ENCODE results near the gene ESYT3.
"Not testable (repeated sequence)": the region's sequence is repeated elsewhere in the genome, so short reads cannot be mapped to it uniquely, and the experiment has no call there.

ESYT3 gene

DNA sequence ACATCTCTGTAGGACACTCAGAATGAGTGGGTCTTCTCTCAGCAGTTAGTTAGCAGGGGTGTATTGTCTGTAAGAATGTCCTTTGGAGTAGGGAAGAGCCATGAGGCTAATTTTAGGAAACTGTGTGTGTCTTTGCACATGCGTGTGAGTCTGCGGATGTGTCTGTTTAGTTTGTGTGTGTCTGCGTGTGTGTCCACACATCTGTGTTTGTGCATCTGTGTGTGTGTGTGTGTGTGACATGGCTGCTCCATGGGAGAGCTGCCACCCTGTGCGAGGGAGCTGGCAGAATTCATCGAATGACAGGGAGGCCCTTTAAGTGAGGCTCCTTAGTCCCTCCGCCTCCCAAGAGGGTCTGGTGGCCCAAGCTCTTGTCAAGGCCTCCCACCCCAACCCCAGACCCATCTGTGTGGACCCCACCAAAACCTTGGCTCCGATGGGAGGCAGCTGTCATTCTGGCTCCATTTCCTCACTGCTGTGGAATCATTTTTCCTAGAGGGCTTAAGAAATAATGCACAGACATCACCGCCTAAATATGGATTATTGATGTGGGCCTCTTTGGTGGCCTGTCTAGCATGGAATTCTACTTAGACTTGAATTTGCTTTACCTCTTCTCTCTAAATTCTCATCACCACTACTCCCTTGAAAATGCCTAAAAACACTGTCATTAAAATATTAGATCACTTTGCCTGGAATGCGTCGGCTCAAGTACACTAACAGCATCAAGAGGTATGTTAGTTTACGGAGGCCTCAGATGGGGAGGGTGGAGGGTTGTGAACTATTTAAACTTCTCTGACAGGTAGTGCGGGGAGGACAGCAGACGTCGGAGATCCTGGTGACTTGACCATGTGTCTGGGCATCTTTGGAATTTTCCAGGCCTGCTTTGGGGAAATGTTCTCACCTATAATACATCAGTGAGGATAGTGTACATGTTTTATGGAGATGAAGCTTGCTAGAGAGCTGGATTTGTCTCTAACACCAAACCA is 9.4 kb downstream of the ESYT3 start:
- no peak for DNase-seq

- no peak for DNase-seq
Observed at GRCh38 chr3:138445236-138445635, 10.8 kb downstream of the ESYT3 start.

- no peak for DNase-seq
Observed at GRCh38 chr3:138445654-138446053, 11.2 kb downstream of the ESYT3 start.

- DNase-seq, result no peak
Observed at GRCh38 chr3:138448631-138449030, 14.2 kb downstream of the ESYT3 start.

- no peak for DNase-seq
Observed at GRCh38 chr3:138449490-138449889, 15.1 kb downstream of the ESYT3 start.

DNA sequence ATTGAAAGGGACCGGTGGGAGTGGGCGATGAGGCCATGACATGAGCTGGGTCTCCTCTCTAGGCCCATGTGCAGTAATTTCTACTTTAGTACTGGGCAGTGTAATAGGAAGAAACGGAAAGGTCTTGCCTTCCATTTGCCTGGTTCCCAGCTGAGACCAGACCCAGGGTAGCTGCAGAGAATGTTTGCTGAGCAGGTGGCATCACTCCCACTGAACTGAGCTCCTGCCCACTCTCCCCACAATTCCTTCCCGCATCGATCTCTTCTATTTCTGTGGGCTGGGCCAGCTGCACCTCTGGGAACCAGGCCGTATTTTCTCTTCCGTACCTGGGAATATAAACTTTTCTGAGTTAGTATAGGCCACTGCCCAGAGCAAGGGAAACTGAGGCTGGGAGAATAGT is 15.8 kb downstream of the ESYT3 start:
- no peak for DNase-seq

GRCh38 chr3:138450704-138451424 is 16.4 kb downstream of the ESYT3 start:
- no peak for DNase-seq

- no peak for DNase-seq
Observed at GRCh38 chr3:138451595-138452162, 17.3 kb downstream of the ESYT3 start.

DNA sequence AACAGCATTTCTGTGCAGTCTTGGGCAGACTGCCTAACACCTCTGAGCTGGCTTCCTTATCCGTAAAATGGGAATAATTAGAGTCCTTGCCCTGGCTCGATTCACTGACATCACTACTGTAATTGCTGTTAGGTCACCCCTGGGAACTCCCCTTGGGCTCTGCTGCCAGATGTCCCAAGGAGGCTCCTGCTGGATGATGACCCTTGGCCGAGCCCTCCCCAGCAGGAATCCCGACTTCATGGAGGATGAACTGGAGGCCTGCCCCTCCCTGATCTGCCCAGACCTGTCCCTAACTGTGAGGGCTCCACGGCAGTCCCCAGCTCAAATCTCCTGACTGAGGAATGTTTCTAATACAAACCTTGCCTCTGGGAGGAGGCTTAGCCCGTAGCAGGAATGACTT is 18.0 kb downstream of the ESYT3 start:
- DNase-seq, result no peak

DNA sequence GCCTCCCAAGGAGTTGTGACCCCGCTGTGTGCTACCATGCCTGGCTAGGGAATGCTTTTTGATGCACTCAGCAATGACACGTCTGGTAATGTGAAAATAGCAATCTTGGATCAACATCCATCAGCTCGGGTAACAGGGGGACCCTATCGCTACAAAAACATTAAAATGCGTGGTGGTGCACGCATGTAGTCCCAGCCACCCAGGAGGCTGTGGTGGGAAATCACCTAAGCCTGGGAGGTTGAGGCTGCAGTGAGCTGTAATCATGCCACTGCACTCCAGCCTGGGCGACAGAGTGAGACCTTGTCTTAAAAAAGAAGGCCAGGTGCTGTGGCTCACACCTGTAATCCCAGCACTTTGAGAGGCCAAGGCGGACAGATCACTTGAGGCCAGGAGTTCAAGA is 19.5 kb downstream of the ESYT3 start:
- not testable (repeated sequence) for DNase-seq

DNA sequence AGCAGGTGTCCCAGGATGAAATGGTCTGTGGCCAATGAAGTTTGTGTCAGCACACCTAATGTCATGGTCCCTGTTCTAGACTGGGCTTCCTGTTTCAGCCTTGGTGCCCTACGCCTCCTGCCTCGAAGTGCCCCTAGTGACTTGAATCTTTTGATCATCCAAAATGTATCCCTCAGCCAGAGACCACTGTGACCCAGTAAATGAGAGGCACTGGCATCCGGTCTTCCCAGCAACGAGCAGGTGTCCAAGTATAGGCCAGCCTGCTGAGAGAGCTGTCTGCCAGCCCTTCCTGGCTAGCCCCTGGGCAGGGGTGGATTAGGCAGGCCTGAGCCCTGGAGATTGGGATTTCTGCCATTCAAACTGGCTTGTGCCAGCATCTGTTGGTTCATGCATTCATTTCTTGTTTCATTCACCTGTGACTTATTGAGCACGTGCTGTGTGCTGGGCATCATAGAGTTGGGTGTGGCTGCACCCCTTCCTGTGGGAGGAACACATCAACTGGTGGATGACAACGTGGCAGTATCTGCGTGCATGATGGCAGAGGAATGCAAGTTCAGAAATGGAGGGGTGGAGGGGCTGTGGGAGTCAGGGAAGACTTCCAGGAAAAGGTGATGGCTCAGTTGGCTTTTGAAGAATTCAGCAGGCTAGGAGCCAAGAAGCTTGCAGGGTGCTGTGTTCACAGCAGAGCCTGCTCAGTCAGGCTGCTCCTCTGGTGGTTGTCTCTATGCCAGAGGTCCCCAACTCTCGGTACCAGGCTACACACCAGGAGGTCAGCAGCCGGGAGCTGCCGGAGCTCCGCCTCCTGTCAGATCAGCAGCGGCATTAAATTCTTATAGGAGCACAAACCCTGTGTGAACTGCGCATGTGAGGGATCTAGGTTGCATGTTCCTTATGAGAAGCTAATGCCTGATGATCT is 21.6 kb downstream of the ESYT3 start:
- DNase-seq, result peak; percentile 54

DNA sequence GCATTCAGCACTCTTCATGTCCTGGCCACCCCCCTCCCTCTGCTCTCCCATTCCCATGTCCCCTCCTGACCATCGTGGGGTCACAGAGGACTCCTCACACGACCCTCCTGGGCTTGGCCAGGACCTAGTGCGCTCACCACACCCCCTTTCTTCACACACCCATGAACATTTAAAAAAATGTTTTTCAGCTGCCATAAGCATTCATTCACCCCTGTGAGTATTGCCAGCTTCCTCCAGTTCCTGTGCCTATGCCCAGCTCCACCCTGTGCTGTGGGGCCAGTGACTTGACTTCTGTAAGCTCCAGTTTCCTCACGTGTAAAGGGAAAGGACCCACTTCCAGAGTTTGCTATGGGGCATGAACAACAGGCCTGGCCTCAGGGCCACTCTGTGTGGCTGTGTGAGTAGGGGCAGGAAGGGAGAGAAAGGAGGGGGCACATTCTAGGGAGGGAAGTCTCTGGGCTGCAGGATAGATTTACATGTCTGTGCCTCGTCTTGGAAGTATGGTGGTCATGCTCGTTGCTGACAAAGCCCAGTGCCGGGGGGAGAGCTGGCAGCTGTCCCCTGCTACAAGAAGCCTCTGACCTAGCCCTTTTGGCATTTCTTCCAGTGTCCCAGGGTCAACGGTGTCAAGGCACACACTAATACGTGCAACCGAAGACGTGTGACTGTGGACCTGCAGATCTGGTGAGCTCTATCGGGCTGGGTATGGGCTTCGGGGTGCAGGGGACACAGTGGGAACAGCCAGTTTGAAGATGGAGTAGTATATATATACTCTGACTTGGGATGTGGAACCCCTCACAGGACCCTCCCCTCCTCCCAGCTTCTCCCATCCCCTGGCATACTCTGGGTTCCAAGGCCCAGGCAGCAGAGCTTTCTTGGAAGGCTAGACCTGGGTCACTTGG is 22.8 kb downstream of the ESYT3 start:
- DNase-seq, result no peak

GRCh38 chr3:138457863-138458735 is 23.7 kb downstream of the ESYT3 start:
- no peak for DNase-seq

DNA sequence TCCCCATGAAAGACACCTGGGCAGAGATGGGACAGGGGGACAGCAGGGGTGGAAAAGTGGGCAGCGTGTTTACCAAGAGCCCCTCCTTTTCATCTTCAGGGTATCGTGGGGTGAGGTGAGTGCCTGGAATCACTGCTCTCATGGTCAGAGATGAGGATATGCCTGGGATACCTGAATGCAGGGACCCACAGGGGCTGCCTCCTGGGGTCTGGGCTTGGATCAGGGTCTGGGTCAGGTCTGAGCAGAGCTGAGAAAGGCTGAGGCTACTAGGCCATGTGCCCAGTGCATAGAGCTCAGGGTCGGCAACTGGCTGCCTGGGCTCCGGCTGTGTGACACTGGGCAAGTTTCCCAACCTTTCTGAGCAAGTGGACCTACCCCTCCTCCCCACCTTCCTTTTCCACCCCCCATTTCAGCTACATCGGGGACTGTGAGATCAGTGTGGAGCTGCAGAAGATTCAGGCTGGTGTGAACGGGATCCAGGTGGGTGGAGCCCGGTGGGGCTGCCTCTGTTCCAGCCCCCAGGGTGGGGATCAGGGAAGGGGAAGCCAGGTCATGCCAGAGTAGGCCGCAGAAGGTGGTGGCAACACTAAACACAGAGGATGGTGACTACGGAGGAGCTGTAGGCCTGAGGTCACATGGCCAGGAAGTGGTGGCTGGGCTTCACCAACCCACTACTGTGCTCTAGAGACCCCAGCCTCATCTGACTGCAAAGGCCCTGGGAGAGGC is 24.5 kb downstream of the ESYT3 start:
- DNase-seq, result no peak

- no peak for DNase-seq
Observed at GRCh38 chr3:138459619-138460535, 25.5 kb downstream of the ESYT3 start.

DNA sequence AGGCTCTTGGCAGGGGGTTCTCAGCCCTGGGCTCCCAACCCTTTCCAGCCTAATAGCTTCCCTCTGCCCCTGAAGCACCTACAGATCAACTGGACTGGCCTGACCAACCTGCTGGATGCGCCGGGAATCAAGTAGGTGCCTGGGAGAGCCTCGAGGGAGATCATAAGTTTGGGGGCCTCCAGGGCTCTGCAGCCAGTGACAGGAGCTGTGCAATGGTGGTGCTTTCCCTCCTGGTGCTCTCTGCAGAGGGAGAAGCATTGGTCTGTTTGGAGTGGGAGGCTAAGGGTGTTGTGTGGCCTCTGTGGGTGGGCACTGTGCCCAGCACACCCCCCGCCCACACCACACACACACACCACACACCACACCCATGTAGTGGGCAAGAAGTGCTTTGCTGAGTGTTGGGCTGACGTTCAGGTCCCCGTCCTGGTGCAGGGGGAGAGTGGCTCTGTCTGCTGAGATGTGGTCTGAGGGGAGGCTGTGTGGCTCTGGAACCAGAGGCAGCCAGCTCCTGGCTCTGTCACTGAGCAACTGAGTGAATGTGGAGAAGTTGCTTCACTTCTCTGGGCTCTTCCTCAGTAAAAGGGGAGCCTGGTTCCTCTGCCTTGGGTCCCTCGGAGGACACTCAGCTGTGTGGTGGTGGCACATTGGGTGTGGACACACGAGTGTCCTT is 26.3 kb downstream of the ESYT3 start:
- DNase-seq, result no peak

DNA sequence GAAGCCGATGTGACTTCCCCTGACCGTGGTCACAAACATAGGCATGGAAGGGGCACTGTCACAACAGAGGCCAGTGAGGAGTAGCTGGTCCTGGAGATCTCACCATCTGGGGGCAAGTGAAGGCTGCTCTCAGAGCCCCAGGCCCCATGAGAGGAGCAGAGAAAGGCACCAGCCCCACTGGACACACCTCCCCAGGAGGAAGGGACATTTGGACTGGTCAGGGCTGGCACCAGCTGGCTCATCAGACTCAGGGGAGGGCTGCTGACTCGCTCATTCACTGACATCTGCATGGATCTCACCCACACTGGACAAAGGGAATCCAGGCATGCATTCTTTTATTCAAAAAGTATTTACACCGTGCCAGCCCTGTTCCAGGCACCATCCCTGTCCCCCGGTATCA is 26.8 kb downstream of the ESYT3 start:
- DNase-seq, result no peak

DNA sequence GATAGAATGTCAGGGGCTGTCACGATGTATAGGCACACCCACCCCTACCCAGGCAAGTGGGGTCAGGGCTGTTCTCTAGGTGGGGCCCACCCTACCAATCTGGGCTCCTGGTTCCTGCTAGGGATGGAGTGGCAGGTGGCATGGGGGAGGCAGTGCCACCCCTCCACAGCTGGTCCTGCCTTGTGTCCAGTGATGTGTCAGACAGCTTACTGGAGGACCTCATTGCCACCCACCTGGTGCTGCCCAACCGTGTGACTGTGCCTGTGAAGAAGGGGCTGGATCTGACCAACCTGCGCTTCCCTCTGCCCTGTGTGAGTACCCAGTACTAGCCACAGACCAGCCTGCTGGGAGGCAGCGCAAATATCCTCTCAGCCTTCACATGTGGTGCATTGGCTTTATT is 27.5 kb downstream of the ESYT3 start:
- no peak for DNase-seq

Measured in NCI-H446 treated with DMSO at 0.1 percent for 48 hours (cell line).